T follicular helper cell (primary cell): ENCODE measurements around the gene MLN.

Experiments
- DNase-seq: peaks from one replicate; pipeline ENCODE4 v3.0.0-alpha.2; 2020; ENCODE audit warnings: low read depth

Gene MLN

GRCh38 chr6:33752646-33753015 is 51.2 kb downstream of the MLN start:
- no peak for DNase-seq

- DNase-seq: no peak
Measured at GRCh38 chr6:33751771-33752645, 51.8 kb downstream of the MLN start.

- no peak for DNase-seq
Measured at GRCh38 chr6:33750244-33750991, 53.4 kb downstream of the MLN start.

- DNase-seq: no peak
Measured at GRCh38 chr6:33749401-33749800, 54.4 kb downstream of the MLN start.

GRCh38 chr6:33748841-33749240 is 55.0 kb downstream of the MLN start:
- DNase-seq: no peak

GRCh38 chr6:33747823-33748222 is 56.0 kb downstream of the MLN start:
- DNase-seq: no peak

GRCh38 chr6:33746651-33747100 is 57.1 kb downstream of the MLN start, which contains the start of gene IP6K3:
Gene IP6K3 (minus strand): TSS chr6:33746905. CDS start chr6:33735476, 11,429 bp downstream.
- DNase-seq: no peak

GRCh38 chr6:33746036-33746600 is 57.7 kb downstream of the MLN start:
- no peak for DNase-seq

GRCh38 chr6:33745548-33745947 is 58.3 kb downstream of the MLN start:
- no peak for DNase-seq

GRCh38 chr6:33744895-33745546 is 58.8 kb downstream of the MLN start:
- DNase-seq: no peak
